ENCODE data around the gene SIRT2.
"Not testable (repeated sequence)": the region's sequence is repeated elsewhere in the genome, so short reads cannot be mapped to it uniquely, and the experiment has no call there.

SIRT2 gene

DNA sequence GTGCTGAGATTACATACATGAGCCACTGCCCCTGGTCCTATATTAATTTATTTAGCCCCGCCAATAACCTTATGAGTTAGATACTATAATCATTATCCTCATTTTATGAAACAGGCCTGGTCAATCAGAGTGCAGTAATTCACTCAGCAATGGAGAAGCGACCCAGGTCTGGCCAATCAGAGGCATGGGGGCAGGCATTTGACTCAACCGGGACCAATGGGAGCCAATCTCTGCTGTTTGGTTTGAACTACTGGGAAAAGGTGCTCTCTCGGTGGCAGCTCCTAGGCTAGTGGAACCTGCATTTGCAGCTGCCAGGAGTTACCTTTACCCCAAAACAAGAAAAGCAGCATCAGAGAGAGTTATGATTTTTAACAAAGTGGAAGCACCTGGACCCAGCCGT is 6.6 kb downstream of the SIRT2 start:
- H3K27me3 Mint-ChIP-seq: no peaks in the 10 kb centered on the region

DNA sequence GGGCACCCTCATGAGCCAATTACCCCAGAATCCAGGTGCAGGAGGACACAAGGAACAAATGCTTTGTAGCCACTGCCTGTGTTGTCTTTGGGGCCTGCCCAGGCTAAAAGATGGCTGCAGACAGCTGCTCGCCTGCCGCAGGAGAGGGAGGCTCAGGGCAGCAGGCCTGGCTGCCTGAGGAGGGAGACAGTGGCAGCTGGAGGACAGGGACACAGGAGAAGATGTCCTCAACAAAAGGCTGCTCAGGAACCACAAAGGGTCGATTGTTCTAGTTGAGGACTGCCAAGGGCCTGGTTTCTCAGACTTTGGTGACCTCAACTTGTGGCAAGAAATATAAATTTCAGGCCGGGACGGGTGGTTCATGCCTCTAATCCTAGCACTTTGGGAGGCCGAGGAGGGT is 7.6 kb downstream of the SIRT2 start:
- H3K9me3 Mint-ChIP-seq: no peaks in the 10 kb centered on the region
- H3K27me3 Mint-ChIP-seq: no peaks in the 10 kb centered on the region
- no peaks in the 10 kb centered on the region for H3K4me1 Mint-ChIP-seq (ENCODE audit: low read depth)
- no peak overlapping the region for H3K4me3 Mint-ChIP-seq
- H3K27ac Mint-ChIP-seq: no peak overlapping the region
- no peaks in the 10 kb centered on the region for H3K36me3 Mint-ChIP-seq (ENCODE audit: low read depth)

More for the DNA sequence above, 6.6 kb downstream of the SIRT2 start:
- Mint-ChIP-seq H3K36me3 (ENCODE audit: low read depth) (no peaks in the 10 kb centered on the region), H3K27ac (no peak overlapping the region), H3K4me1 (ENCODE audit: low read depth) (peaks cover 8% of the 10 kb centered on the region), H3K4me3 (no peak overlapping the region), H3K9me3 (no peaks in the 10 kb centered on the region)

DNA sequence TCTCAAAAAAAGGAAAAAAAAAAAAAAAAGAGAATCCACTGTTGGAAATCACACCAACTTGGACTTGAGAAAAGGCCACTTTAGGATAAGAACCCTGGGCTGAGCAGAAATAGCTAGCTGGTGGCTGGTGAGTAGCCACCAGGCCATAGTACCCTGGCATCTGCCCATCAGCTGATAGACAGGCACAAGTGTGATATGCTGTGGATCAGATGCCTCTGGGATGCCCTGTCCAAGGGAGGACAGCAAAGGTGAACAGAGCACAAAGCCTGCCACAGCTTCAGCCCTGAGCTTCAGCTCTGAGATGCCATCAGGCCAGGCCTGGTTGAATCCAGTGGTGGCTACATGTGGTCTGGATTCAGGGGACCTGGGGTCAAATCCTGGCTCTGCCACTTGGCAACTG is 8.7 kb downstream of the SIRT2 start:
- H3K4me3 Mint-ChIP-seq: no peak overlapping the region
- H3K27me3 Mint-ChIP-seq: no peaks in the 10 kb centered on the region
- no peaks in the 10 kb centered on the region for H3K9me3 Mint-ChIP-seq
- H3K36me3 Mint-ChIP-seq (ENCODE audit: low read depth): no peaks in the 10 kb centered on the region
- H3K4me1 Mint-ChIP-seq (ENCODE audit: low read depth): no peaks in the 10 kb centered on the region
- H3K27ac Mint-ChIP-seq: no peak overlapping the region

DNA sequence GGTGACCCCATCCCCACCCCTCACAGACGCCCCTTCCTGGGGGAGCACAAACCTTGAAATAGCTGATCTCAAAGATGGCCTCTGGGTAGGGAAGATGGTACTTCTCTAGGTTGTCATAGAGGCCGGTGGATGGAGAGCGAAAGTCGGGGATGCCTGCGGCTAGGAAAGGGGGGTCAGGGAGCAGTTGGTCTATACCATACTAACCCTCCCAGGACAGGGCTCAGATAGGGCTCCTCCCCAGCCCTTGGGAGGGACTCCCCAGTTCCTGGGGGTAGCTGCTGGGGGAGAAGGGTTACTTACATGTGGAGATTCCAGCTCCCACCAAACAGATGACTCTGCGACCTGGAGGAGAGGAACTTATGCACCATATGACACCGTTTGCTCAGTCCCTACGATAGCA is 9.6 kb downstream of the SIRT2 start:
- Mint-ChIP-seq H3K36me3 (ENCODE audit: low read depth) (no peaks in the 10 kb centered on the region), H3K27me3 (no peaks in the 10 kb centered on the region), H3K9me3 (no peaks in the 10 kb centered on the region), H3K27ac (no peak overlapping the region), H3K4me3 (no peak overlapping the region), H3K4me1 (ENCODE audit: low read depth) (no peaks in the 10 kb centered on the region)

DNA sequence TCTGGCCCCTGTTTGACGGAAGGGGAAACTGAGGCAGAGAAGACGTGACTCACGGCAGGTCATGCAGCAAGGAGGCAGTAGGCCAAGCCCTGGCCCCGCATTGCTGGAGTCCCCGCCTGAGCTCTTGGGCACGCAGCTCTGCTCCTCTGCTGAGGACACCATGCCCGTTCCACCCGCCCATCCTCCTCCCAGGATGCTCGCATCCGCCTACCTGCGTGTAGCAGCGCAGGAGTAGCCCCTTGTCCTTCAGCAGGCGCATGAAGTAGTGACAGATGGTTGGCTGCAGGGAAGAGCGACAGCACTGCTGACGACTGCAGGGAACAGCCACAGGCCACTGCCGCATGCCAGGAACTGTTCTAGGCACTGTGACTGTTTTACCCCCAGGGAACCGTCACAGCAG is 10.5 kb downstream of the SIRT2 start:
- no peaks in the 10 kb centered on the region for H3K27me3 Mint-ChIP-seq
- H3K9me3 Mint-ChIP-seq: no peaks in the 10 kb centered on the region
- no peak overlapping the region for H3K27ac Mint-ChIP-seq
- H3K4me3 Mint-ChIP-seq: no peak overlapping the region
- H3K4me1 Mint-ChIP-seq (ENCODE audit: low read depth): no peaks in the 10 kb centered on the region
- H3K36me3 Mint-ChIP-seq (ENCODE audit: low read depth): no peaks in the 10 kb centered on the region

DNA sequence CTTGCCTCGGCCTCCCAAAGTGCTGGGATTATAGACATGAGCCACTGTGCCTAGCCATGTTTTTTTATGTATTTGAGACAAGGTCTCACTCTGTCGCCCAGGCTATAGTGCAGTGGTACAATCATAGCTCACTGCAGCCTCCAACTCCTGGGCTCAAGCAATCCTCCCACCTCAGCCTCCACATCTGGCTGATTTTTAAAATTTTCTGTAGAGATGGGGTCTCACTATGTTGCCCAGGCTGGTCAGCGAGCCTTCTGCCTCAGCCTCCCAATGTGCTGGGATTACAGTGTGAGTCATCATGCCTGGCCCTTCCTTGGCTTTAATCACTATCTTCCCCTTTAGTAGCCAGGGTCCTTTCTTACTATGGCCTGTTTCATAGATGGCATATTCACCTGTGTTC is 14.7 kb downstream of the SIRT2 start:
- H3K27ac Mint-ChIP-seq, H3K27me3 Mint-ChIP-seq, H3K9me3 Mint-ChIP-seq: not testable (repeated sequence)

DNA sequence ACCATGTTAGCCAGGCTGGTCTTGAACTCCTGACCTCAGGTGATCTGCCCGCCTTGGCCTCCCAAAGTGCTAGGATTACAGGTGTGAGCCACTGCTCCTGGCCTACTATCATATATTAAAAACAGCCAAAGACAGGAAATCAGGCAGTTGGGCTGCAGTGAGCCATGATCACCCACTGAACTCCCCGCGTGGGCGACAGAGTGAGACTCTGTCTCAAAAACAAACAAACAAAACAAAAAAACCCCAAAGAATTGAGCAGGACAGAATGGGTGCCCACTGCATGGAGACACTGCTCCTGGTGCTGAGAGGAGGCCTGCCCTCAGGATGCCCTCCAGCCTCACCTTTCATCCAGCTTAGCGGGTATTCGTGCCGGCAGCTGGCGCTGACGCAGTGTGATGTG is 16.1 kb downstream of the SIRT2 start:
- Mint-ChIP-seq H3K27ac (peak overlapping the region; percentile 16), H3K4me1 (ENCODE audit: low read depth) (peaks cover 16% of the 10 kb centered on the region), H3K4me3 (no peak overlapping the region), H3K9me3 (no peaks in the 10 kb centered on the region), H3K27me3 (no peaks in the 10 kb centered on the region), H3K36me3 (ENCODE audit: low read depth) (peaks cover 5% of the 10 kb centered on the region)

More for the DNA sequence above, 14.7 kb downstream of the SIRT2 start:
- H3K4me1 Mint-ChIP-seq (ENCODE audit: low read depth); H3K36me3 Mint-ChIP-seq (ENCODE audit: low read depth); H3K4me3 Mint-ChIP-seq: not testable (repeated sequence)

DNA sequence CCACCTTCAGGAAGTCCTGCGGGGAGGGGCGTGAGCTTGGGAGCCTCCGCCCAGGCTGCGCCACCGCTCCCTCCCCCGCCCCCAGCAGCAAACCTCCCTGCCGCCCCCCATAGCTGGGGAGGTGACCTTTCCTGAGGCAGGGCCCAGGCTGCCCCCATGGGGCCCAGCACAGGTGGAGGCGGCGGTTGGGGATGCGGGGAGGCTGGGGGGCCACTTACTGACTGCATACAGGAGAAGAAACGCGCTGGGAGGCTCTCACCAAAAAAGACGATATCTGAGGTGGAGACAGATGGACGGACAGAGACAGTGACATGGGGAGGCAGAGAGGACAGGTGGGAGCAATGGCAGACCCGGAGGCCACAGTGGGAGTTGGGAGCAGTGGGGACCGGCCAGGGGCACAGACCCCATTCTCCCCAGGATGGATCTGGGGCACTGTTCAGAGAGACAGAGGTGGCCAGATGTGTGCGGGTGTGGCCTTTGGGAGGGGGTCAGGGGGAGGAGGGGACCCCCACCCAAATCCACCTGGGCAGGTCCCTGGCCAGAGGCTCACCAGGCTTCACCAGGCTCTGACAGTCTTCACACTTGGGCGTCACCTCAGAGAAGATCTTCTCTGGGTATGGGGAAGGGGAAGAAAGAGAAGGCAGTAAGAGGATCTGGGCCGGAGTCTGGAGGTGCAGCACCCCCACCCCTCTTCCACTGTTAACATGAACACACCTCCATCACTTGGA is 18.4 kb downstream of the SIRT2 start:
- H3K9me3 Mint-ChIP-seq: no peaks in the 10 kb centered on the region
- peaks cover 5% of the 10 kb centered on the region for H3K36me3 Mint-ChIP-seq (ENCODE audit: low read depth)
- H3K27me3 Mint-ChIP-seq: no peaks in the 10 kb centered on the region
- H3K4me1 Mint-ChIP-seq (ENCODE audit: low read depth): peaks cover 32% of the 10 kb centered on the region
- H3K27ac Mint-ChIP-seq: no peak overlapping the region
- H3K4me3 Mint-ChIP-seq: no peak overlapping the region

DNA sequence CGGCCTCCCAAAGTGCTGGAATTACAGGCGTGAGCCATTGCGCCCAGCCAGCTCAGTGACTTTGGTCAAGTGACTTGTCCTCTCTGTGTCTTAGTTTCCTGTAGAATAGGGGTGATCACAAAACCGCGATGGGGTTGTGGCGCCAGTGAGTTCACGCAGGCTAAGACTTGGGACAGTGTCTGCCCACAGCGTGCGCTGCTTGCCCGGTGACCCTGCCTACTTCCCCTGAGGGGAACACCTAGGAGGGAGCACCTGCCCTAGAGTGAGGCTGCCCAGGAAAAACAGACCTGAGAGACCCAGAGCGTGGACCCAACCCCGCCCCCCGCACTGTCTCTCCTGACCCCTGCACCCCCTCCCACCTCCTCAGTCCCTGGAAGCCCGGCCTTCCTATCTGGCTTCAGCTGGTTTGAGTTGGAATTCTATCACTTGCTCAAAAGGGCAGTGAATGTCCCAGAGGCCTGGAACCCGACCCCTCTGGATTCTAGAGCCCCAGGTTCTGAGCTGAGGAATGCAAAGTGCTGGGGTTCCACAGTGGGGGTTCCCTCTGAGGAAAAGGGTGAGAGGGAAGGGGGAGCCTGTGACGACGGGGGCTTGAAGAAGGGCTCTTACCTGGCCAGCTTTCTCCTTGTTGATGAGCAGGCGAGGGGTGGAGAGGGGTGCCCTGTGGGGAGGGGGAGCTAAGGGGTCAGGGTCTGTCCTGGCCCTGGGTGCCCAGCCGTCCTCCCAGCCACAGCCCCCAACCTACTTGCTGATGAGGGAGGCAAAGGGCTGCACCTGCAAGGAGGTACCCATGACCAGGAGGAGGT is 19.1 kb downstream of the SIRT2 start:
- H3K4me1 Mint-ChIP-seq (ENCODE audit: low read depth): peaks cover 32% of the 10 kb centered on the region
- peak overlapping the region; percentile 11 for H3K27ac Mint-ChIP-seq
- H3K4me3 Mint-ChIP-seq: no peak overlapping the region
- no peaks in the 10 kb centered on the region for H3K9me3 Mint-ChIP-seq
- no peaks in the 10 kb centered on the region for H3K27me3 Mint-ChIP-seq
- peaks cover 10% of the 10 kb centered on the region for H3K36me3 Mint-ChIP-seq (ENCODE audit: low read depth)

DNA sequence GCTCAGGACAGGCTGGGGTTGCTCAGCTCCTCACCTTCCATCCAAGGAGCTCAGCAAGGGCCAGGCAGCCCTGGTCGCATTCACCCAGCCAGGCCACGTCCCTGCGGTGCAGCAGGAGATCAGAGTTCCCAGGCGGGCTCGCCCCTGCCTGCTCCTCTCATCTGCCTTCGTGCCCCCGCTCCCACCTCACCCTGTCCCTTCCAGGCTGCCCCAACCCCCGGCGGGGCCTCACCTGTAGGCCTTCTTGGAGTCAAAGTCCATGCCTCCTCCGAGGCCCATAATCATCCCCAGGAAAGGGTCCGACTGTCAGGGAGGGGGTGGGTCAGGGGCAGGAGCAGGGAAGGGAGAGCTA is 20.0 kb downstream of the SIRT2 start:
- Mint-ChIP-seq H3K36me3 (ENCODE audit: low read depth) (peaks cover 10% of the 10 kb centered on the region), H3K27ac (no peak overlapping the region), H3K9me3 (no peaks in the 10 kb centered on the region), H3K27me3 (no peaks in the 10 kb centered on the region), H3K4me3 (no peak overlapping the region), H3K4me1 (ENCODE audit: low read depth) (peaks cover 32% of the 10 kb centered on the region)

DNA sequence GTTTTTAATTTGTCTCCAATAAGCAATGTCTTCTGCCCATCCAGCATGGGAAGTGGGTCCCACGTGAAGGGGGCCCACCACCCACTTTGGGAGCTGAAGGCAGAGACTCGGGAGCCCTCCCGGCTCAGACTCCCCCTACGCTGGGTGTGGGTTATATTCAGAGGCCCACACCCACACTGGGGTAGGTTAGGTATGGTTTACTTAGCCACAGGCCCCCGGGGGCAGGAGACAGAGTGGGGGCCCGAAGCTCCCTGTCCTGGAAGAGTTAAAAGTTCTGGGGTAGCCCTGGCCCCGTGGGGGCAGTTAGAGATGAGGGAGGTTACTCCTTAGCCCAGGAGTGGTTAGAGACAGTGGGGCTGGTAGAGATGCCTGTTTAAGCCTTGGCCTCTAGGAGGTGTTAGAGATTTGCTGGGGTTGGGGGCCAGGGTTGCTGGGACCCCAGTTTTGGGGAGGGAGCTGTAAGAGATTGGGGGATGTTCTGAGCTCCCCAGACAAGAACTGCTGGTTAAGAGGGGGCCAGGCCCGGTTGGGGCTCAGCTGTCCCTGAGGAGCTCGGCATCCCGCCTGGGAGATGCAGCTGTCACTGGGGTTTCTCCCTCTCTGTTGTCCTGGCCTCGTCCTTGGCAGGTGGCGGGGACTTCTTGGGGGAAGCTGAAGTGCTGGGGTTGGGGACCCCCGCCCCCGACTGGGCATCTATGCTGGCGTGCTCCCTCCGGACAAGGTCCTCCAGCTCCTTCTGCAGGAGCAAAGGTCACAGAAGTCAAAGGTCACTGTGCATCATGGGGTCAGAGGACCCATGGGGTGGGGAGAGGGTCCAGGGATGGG is 20.6 kb downstream of the SIRT2 start:
- Mint-ChIP-seq H3K4me3 (peak overlapping the region; percentile 92), H3K27ac (peak overlapping the region; percentile 98), H3K27me3 (no peaks in the 10 kb centered on the region), H3K36me3 (ENCODE audit: low read depth) (peaks cover 10% of the 10 kb centered on the region), H3K4me1 (ENCODE audit: low read depth) (peaks cover 32% of the 10 kb centered on the region), H3K9me3 (no peaks in the 10 kb centered on the region)

DNA sequence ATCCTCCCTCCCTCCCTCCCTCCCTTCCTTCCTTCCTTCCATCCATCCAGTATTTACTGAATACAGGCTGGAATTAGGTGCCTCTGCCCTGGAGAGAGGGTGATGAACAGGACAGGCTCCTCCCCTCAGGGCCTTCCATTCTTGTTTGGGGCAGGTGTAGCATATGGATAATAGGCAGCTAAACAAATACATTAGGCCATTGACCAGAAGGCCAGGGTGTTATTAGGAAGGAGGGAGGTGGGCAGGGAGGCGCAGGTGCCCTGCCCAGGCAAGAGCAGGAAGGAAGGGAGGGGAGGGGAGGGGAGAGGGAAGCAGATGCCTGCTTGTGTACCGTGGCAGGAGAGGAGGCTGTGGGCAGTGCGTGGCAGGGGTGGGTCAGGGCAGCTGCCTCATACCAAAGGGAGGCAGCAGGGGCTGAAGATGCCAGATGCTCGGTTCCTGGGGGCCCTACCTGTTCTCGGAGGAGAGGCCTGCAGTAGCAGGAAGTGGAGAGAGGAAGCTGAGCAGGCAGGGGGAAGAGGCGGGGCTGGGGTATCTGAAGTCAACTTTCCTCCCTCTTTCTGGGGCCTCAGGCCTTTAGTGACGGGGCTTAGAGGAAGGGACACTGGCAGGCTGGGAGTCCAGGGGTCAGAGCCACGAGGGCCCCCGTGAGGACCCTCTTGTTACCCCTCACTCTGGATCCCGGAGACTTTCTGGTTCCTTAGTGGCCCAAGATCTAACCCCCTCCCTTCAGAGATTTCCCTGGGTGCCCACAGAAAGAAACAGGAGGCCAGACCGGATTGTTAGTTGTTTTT is 21.4 kb downstream of the SIRT2 start, which contains the start of gene RINL:
RINL (minus strand) TSS at position 495 of the 794 bp plus-strand sequence. CDS start 1,533 bp downstream, outside the sequence.
- Mint-ChIP-seq H3K4me1 (ENCODE audit: low read depth) (peaks cover 36% of the 10 kb centered on the region), H3K36me3 (ENCODE audit: low read depth) (peaks cover 5% of the 10 kb centered on the region), H3K27ac (peak within 1 kb of the TSS; percentile 98), H3K27me3 (no peaks in the 10 kb centered on the region), H3K4me3 (peak within 1 kb of the TSS; percentile 92), H3K9me3 (no peaks in the 10 kb centered on the region)

DNA sequence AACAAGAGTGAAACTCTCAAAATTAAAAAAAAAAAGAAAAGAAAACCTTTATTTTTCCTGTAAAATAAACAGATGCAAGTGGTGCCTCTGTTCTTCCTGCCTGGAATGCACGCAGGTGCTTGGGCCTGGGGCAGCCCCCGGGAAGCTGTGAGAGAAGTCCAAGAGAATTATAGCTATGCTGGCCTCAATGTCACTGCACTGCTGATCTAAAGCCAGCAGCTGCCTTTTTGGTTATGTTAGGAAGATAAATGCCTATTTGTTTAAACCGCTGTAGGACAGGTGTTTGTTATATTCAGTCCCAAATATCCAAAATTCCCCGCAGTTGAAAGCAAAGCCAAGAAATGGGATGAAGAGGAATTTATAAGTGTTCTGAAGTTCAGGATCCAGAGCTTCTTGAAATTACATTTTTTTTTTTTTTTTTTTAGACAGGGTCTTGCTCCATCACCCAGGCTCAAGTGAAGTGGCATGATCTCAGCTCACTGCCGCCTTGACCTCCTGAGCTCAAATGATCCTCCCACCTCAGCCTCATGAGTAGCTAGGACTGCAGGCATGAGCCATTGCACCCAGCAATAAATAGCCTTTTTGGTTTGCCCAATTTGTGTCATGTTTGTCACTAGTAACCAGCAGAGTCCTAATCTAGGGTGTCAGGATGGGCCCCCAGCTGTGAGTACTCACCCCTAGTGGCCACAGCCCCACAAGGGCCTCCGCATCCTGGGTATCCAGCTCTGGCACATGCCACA is 23.6 kb downstream of the SIRT2 start:
- Mint-ChIP-seq H3K36me3 (ENCODE audit: low read depth) (peaks cover 5% of the 10 kb centered on the region), H3K4me3 (no peak overlapping the region), H3K9me3 (no peaks in the 10 kb centered on the region), H3K4me1 (ENCODE audit: low read depth) (peaks cover 37% of the 10 kb centered on the region), H3K27ac (peak overlapping the region; percentile 85), H3K27me3 (no peaks in the 10 kb centered on the region)

DNA sequence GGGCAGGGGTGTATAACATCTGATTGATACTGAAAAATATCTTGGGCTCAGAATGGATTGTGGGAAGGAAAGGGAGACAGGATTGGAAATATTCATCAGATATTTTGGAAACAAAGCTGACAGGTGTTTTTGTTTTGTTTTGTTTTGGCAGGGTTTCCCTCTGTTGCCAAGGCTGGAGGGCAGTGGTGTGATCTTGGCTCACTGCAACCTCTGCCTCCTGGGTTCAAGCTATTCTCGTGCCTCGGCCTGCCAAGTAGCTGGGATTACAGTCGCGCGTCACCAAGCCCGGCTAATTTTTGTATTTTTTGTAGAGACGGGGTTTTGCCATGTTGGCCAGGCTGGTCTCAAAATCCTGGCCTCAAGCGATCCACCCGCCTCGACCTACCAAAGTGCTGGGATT is 26.0 kb downstream of the SIRT2 start:
- Mint-ChIP-seq H3K4me1 (ENCODE audit: low read depth) (peaks cover 44% of the 10 kb centered on the region), H3K36me3 (ENCODE audit: low read depth) (peaks cover 20% of the 10 kb centered on the region)
- not testable (repeated sequence) for H3K4me3 Mint-ChIP-seq, H3K9me3 Mint-ChIP-seq, H3K27me3 Mint-ChIP-seq, H3K27ac Mint-ChIP-seq
